AG09319 (cell line): Measurements from ENCODE around the gene RNFT2.

ENCODE experiments used
- DNase-seq: peaks from one replicate; pipeline ENCODE4 v3.0.0-alpha.2; 2010; ENCODE audit warnings: low read depth; ENCODE audit errors: extremely low read depth
- CTCF ChIP-seq: IDR thresholded peaks from 2 replicates; pipeline ENCODE4 v1.5.1; 2011; ENCODE audit warnings: low read depth, mild to moderate bottlenecking, inconsistent platforms, low read length, moderate library complexity

The RNFT2 gene

GRCh38 chr12:116710370-116711150 is 27.6 kb upstream of the RNFT2 start:
- TF ChIP-seq CTCF, result no peak
- DNase-seq, result no peak

GRCh38 chr12:116712458-116713303 is 25.4 kb upstream of the RNFT2 start:
- TF ChIP-seq CTCF, result no peak
- DNase-seq, result no peak

- no peak for TF ChIP-seq CTCF
Measured at GRCh38 chr12:116713527-116713926, 24.6 kb upstream of the RNFT2 start.

GRCh38 chr12:116714175-116714574 is 23.9 kb upstream of the RNFT2 start:
- TF ChIP-seq CTCF, result no peak
- DNase-seq, result no peak

More at GRCh38 chr12:116713527-116713926, 24.6 kb upstream of the RNFT2 start:
- DNase-seq, result no peak

GRCh38 chr12:116717466-116718437 is 20.4 kb upstream of the RNFT2 start:
- TF ChIP-seq CTCF, result no peak
- DNase-seq, result peak; percentile 52

GRCh38 chr12:116718655-116719454 is 19.3 kb upstream of the RNFT2 start:
- TF ChIP-seq CTCF, result no peak

More at GRCh38 chr12:116718655-116719454, 19.3 kb upstream of the RNFT2 start:
- no peak for DNase-seq
